HPDE6-E6E7 (cell line): ENCODE data around the gene KRTAP9-2.
"Not testable (repeated sequence)": the region's sequence is repeated elsewhere in the genome, so short reads cannot be mapped to it uniquely, and the experiment has no call there.

Source experiments
- DNase-seq: peaks from one replicate; pipeline ENCODE4 v3.0.0; 2011; ENCODE audit warnings: missing footprints; ENCODE audit errors: extremely low spot score

The KRTAP9-2 gene

GRCh38 chr17:41226598-41227095 lies at the start of gene KRTAP9-2:
TSS of gene KRTAP9-2 (plus strand) at chr17:41226648. CDS start at chr17:41226655, 7 bp downstream.
- DNase-seq = not testable (repeated sequence)

GRCh38 chr17:41176744-41177387 lies 49.6 kb upstream of the KRTAP9-2 start:
- no peak for DNase-seq

- no peak for DNase-seq
These were observed 48.6 kb upstream of the KRTAP9-2 start, which contains the start of gene KRTAP4-2 for GRCh38 chr17:41177727-41178271. TSS of gene KRTAP4-2 (minus strand) at chr17:41178221. CDS start at chr17:41178164, 57 bp downstream.

- peak; percentile 7 for DNase-seq
These were observed 48.1 kb upstream of the KRTAP9-2 start for GRCh38 chr17:41178341-41178740.

- no peak for DNase-seq
These were observed 47.4 kb upstream of the KRTAP9-2 start for GRCh38 chr17:41178843-41179616.

GRCh38 chr17:41184480-41184961 lies 41.9 kb upstream of the KRTAP9-2 start, which contains the start of gene KRTAP4-1:
TSS of gene KRTAP4-1 (minus strand) at chr17:41184911. CDS start at chr17:41184854, 57 bp downstream.
- no peak for DNase-seq

- no peak for DNase-seq
These were observed 41.4 kb upstream of the KRTAP9-2 start for GRCh38 chr17:41185001-41185400.

- no peak for DNase-seq
These were observed 39.6 kb upstream of the KRTAP9-2 start for GRCh38 chr17:41186872-41187271.

- not testable (repeated sequence) for DNase-seq
These were observed 36.6 kb upstream of the KRTAP9-2 start, which contains the start of gene KRTAP9-1 for GRCh38 chr17:41189837-41190318. TSS of gene KRTAP9-1 (plus strand) at chr17:41189887. CDS start at chr17:41189887, 0 bp downstream.

- no peak for DNase-seq
These were observed 36.1 kb upstream of the KRTAP9-2 start for GRCh38 chr17:41190328-41190727.

GRCh38 chr17:41196068-41196467 lies 30.4 kb upstream of the KRTAP9-2 start:
- DNase-seq = no peak

- DNase-seq = no peak
These were observed 26.9 kb upstream of the KRTAP9-2 start for GRCh38 chr17:41199421-41200078.

- DNase-seq = no peak
These were observed 14.5 kb upstream of the KRTAP9-2 start for GRCh38 chr17:41211845-41212466.

GRCh38 chr17:41212524-41213169 lies 13.8 kb upstream of the KRTAP9-2 start:
- no peak for DNase-seq

GRCh38 chr17:41215681-41216080 lies 10.8 kb upstream of the KRTAP9-2 start:
- DNase-seq = no peak

- no peak for DNase-seq
These were observed 2.6 kb upstream of the KRTAP9-2 start for GRCh38 chr17:41223821-41224220.

- DNase-seq = no peak
These were observed 397 bp upstream of the KRTAP9-2 start for GRCh38 chr17:41226051-41226450.

GRCh38 chr17:41230094-41230493 lies 3.6 kb downstream of the KRTAP9-2 start:
- DNase-seq = no peak

GRCh38 chr17:41231731-41232130 lies 5.3 kb downstream of the KRTAP9-2 start:
- no peak for DNase-seq

GRCh38 chr17:41232399-41233105 lies 6.1 kb downstream of the KRTAP9-2 start, which contains the start of gene KRTAP9-3:
TSS of gene KRTAP9-3 (plus strand) at chr17:41232449. CDS start at chr17:41232502, 53 bp downstream.
- not testable (repeated sequence) for DNase-seq
